GM18858 (cell line): ENCODE data around the gene TIA1.
A peak's percentile ranks its signal among the peaks of the same experiment; 100 is the strongest.
"Not testable (repeated sequence)": the region's sequence is repeated elsewhere in the genome, so short reads cannot be mapped to it uniquely, and the experiment has no call there.

ENCODE experiments used
- ATAC-seq: cut with Tn5 transposase; IDR thresholded peaks from one replicate; pipeline ENCODE4 v1.9.1; 2021; ENCODE audit not compliant: unreplicated experiment

Gene TIA1, protein sequence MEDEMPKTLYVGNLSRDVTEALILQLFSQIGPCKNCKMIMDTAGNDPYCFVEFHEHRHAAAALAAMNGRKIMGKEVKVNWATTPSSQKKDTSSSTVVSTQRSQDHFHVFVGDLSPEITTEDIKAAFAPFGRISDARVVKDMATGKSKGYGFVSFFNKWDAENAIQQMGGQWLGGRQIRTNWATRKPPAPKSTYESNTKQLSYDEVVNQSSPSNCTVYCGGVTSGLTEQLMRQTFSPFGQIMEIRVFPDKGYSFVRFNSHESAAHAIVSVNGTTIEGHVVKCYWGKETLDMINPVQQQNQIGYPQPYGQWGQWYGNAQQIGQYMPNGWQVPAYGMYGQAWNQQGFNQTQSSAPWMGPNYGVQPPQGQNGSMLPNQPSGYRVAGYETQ

DNA sequence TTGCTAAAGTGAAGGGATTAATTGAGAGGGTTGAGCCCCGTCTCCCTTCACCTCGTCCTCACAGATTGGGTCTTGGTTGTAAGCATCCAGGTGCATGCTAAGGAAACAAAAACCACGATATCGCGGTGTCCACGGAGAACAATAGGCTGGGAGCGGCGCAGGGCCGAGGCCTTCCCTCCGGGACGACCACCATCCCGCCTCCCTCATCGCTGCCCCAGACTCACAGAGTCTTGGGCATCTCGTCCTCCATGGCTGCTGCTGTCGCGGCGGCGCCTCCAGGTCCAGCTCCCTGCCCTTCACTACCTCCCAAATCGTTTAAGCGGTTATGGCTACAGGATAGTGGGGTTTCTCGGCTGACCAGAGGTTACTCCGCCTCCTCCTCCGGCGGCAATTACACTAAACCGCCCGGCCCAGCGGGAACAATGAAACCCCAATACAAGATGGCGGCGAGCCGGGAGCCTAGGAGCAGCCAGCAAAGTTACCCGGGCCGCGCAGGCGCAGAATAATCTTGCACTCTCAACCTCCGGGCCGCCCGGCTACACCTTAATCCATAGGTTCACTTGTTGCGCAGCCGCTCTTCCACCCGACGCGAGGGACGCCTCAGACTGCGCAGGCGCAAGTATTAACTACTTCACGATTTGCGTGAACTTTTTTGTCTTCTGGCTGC, at the start of gene TIA1:
Gene TIA1 (minus strand): TSS at position 448 of the 667 bp plus-strand sequence. CDS start 198 bp downstream, at position 250.
- ATAC-seq, result peak; percentile 77

DNA sequence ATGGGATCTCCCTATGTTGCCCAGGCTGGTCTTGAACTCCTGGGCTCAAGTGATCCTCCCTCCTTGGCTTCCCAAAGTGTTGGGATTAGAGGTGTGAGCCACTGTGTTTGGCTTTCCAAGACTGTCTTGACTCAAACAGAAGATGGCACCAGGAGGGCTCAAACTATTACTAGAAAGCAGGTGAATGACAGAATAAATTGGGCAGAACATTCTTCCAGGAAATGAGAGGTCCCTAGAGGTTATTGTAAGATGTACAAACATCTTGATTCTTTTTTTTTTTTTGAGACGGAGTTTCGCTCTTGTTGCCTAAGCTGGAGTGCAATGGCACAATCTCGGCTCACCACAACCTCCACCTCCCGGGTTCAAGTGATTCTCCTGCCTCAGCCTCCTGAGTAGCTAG, 49.4 kb upstream of the TIA1 start:
- not testable (repeated sequence) for ATAC-seq

- ATAC-seq, result no peak
These were observed 35.2 kb upstream of the TIA1 start for GRCh38 chr2:70283500-70284191.

DNA sequence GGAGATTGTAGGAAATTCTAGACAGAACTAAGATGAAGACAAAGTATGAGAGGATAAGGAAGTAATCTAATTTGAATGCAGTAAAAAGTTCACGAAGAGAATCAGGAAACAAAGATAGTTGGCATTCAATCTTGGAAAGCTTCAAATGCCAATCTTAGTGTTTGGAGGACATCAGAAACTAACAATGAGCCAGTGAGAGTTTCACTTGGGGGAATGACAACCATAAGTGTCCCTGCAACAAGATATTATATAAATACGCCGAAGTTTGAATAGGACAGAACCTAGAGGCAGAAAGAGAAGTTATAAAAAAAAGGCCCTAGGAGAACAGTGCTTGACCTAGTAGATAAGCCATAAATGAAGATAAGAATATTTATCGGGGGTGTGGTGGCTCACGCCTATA, 34.0 kb upstream of the TIA1 start:
- ATAC-seq, result no peak

DNA sequence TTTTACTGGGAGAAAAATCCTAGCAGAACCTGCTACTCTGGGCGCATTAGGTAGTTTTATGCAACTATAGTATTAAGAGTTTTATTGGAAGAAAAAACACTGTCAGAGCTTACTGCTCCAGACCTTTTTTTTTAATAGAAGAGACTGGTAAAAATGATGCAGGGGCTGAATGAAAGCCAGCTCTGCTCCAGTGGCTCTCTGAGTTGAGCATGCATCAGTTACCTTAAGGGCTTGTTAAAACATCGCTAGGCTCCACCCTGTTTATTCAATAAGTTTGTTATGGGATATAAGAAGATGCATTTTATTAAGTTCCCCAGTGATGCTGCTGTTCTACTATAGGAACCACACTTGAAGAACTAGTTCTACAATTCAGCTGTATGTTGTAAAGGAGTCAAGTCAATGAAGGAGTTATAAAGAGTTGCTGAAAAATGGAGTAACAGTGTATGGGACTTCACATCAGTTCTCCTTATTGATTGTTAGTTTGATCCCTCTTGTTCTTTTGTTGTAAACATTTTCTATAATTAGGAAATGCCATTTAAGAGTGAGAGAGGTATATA, 31.9 kb upstream of the TIA1 start:
- no peak for ATAC-seq

DNA sequence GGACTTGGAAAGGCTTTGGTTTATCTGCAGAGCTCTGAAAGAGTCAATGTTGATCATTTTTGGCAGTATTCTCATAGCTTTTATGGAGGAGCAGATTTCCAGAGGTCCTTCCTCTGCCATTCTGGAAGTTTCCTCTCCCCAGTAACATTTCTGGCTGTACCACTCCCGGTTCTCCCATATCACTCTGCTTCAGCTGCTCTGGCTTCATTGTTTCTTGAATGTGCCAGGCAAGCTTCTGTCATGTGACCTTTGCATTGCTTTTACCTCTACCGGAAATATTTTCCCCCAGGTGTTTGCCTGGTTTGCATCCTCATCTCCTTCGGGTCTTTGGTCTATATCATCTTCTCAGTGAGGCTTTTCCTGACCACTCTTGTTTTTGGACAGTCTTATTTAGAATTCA, 21.9 kb upstream of the TIA1 start:
- no peak for ATAC-seq

DNA sequence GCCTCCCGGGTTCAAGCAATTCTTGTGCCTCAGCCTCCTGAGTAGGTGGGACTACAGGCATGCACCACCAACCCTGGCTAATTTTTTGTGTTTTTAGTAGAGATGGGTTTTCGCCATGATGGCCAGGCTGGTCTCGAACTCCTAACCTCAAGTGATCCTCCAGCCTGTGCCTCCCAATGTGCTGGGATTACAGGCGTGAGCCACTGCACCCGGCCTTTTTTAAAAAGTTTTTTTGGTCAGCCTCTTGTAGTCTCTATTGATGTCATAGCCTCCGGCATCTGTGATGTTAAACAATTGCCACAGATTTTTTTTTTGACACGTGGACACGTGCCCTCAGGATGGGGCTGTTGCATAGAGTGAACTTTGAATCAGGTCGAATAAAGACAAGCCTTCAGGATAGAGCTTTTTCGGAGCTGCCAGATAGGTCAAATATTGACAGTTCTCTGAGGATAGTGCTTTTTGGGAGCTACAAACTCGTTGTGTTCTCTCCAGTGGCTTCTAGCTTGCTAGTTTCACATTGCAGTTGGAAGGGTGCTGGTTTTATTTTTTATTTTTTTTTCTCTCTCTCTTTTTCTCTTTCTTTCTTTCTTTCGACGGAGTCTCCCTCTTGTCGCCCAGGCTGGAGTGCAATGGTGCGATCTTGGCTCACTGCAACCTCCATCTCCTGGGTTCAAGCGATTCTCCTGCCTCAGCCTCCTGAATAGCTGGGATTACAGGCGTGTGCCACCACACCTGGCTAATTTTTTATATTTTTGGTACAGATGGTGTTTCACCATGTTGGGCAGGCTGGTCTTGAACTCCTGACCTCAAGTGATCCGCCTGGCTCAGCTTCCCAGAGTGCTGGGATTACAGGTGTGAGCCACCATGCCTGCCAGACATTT, 21.2 kb upstream of the TIA1 start:
- ATAC-seq, result not testable (repeated sequence)

DNA sequence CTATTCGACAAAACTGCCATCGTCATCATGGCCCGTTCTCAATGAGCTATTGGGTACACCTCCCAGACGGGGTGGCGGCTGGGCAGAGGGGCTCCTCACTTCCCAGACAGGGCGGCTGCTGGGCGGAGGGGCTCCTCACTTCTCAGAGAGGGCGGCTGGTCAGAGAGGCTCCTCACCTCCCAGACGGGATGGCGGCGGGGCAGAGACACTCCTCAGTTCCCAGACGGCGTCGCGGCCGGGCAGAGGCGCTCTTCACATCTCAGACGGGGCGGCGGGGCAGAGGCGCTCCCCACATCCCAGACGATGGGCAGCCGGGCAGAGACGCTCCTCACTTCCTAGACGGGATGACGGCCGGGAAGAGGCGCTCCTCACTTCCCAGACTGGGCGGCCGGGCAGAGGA, 18.5 kb upstream of the TIA1 start:
- not testable (repeated sequence) for ATAC-seq

DNA sequence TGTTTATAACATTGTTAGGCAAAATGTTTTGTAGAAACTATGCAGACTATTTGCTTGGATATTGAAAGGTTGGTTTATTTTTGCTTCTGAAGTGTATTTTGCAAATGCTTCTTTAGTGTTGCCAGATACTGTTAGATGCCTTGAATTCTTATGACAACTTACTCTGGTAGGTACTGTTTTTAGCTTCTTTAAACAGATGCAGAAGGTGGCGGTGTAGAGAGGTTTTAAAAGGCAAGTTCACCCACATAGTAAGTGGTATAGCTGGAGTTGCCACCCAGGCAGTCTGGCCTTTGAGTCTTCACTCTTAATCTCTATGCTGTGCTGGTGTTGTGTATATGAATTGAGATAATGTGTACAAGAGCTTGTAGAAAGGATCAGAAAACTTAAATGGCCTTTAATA, 13.1 kb upstream of the TIA1 start:
- no peak for ATAC-seq

GRCh38 chr2:70258532-70258875, 10.1 kb upstream of the TIA1 start:
- ATAC-seq, result no peak

GRCh38 chr2:70255637-70256314, 7.3 kb upstream of the TIA1 start:
- no peak for ATAC-seq

DNA sequence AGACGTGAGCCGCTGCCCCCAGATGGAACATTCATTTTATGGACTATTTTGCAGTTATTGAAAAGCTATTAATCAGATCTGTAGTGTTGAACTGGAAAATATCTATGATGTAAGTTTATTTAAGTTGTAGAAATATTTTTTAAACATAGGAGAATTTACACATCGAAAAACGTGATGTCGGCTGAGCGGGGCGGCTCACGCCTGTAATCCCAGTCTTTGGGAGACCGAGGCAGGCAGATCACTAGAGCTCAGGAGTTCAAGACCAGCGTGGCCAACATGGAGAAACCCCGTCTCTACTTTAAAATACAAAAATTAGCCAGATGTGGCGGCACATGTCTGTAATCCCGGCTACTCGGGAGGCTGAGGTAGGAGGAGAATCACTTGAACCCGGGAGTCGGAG, 2.0 kb upstream of the TIA1 start:
- no peak for ATAC-seq

DNA sequence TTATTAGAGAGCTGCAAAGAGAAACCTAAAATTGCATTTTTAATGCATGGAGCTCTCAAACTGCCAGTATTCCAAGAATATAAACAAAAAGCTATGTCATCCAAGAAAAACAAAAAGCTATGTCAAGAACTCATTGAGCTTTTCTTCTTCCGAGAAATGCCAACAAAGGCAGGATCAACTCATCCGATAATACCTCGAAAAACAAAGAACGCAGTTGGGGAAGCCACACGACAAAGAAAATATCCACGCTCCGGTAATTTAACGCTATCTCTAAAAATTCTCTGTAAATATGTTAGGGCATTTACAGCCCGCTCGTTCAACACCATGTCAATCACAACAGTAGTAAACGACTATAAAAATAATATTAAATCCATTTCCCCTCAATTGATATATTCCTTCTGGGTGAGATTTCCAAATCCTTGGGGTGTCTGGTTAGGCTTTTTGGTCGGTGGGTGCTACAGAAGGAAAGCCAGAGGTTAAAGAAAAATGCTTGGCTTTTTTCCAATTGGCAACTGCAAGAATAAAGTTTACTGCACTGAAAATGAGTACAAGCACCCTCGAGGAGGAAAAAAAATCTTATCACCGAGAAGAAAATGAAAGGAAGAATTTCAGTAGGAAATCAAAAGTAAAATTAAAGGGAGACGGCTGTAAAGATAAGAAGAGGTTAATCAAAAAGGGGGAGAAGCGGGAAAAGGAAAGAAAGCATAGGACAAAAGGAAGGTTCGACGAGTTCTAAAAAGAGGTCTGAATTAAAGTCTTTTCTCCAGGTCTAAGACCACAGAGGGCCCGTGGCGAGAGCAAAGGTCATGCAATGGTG, 856 bp downstream of the TIA1 start:
- ATAC-seq, result no peak

GRCh38 chr2:70243806-70244584, 4.4 kb downstream of the TIA1 start:
- ATAC-seq, result no peak

DNA sequence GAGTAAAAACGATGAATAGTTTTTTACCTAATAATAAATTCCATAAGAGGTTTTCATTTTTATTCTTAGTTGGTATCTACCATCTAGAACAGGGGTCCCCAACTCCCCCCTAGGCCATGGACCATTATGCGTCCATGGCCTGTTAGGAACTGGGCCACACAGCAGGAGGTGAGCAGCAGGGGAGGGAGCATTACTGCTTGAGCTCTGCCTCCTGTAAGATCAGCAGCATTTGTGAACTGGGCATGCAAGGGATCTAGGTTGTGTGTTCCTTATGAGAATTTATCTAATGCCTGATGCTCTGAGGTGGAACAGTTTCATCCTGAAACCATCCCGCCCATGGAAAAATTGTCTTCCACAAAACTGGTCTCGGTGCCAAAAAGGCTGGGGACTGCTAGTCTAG, 5.9 kb downstream of the TIA1 start:
- no peak for ATAC-seq

GRCh38 chr2:70241340-70241739, 7.1 kb downstream of the TIA1 start:
- ATAC-seq, result no peak

GRCh38 chr2:70240599-70240998, 7.8 kb downstream of the TIA1 start:
- no peak for ATAC-seq

GRCh38 chr2:70233926-70234325, 14.5 kb downstream of the TIA1 start:
- no peak for ATAC-seq

DNA sequence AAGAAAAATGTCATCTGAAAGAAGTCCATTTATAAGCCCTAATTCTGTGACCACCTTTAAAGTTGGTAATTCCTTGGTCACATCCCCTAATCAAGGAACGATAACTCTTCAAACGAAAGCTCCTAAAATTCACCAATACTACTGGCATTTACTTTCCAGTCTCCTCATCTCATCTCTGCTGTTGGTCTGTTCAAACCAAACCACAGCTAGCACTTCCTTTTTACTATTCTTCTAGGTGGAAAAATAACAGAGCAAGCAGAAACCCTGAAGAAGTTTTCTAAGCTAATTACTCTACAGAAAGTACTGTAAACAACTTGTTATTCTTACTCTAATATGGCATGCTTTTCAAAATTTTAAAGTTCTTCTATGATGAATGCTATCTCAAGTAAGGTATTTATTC, 21.6 kb downstream of the TIA1 start:
- no peak for ATAC-seq
